Neuronal stem cell (in vitro differentiated cells): ENCODE measurements around the gene L3MBTL4.

Experiments
- DNase-seq: peaks from one replicate; pipeline ENCODE4 v3.0.0-alpha.2; 2013; ENCODE audit warnings: low spot score
- H2AFZ ChIP-seq: one replicate; pipeline ENCODE4 v1.6.1; 2013; ENCODE audit warnings: mild to moderate bottlenecking, low read length, inconsistent platforms
- H2AK5ac ChIP-seq: 2 replicates; pipeline ENCODE4 v1.6.1; 2013; ENCODE audit warnings: low read depth, mild to moderate bottlenecking, inconsistent platforms, low read length, moderate library complexity, mixed read lengths
- H2BK120ac ChIP-seq: 2 replicates; pipeline ENCODE4 v1.6.1; 2013; ENCODE audit warnings: low read depth, mild to moderate bottlenecking, inconsistent platforms, low read length, moderate library complexity, mixed read lengths
- H2BK12ac ChIP-seq: one replicate; pipeline ENCODE4 v1.6.1; 2013; ENCODE audit warnings: low read length, inconsistent platforms
- H2BK15ac ChIP-seq: 2 replicates; pipeline ENCODE4 v1.6.1; 2013; ENCODE audit warnings: mild to moderate bottlenecking, low read length, inconsistent platforms, mixed read lengths
- H2BK5ac ChIP-seq: one replicate; pipeline ENCODE4 v1.6.1; 2013; ENCODE audit warnings: inconsistent platforms, mild to moderate bottlenecking, low read length, moderate library complexity
- H3K14ac ChIP-seq: one replicate; pipeline ENCODE4 v1.6.1; 2013; ENCODE audit warnings: low read length, inconsistent platforms
- H3K18ac ChIP-seq: 2 replicates; pipeline ENCODE4 v1.6.1; 2013; ENCODE audit warnings: low read length, inconsistent platforms
- H3K23ac ChIP-seq: 2 replicates; pipeline ENCODE4 v1.6.1; 2013; ENCODE audit warnings: low read depth, mild to moderate bottlenecking, mixed read lengths, low read length, inconsistent platforms; ENCODE audit not compliant: poor library complexity
- H3K27ac ChIP-seq: replicated peaks from 3 replicates; pipeline ENCODE4 v1.5.1; 2013; ENCODE audit warnings: low read length, inconsistent platforms
- H3K27me3 ChIP-seq, 3 experiments: 2 replicates each; pipeline ENCODE4 v1.6.1; 2013; ENCODE audit warnings: low read length in 3 of 3, mild to moderate bottlenecking in 2 of 3, inconsistent platforms in 1 of 3, low read depth in 1 of 3, mixed read lengths in 1 of 3, moderate library complexity in 1 of 3; ENCODE audit not compliant: control insufficient read depth in 3 of 3, insufficient read depth in 3 of 3
- H3K36me3 ChIP-seq, 2 donors: replicated peaks in 1 of 2; 2 replicates each; pipeline ENCODE4 v1.6.1; 2013; ENCODE audit warnings: low read length in 2 of 2; ENCODE audit not compliant: control insufficient read depth in 2 of 2, insufficient read depth in 2 of 2
- H3K4ac ChIP-seq: 2 replicates; pipeline ENCODE4 v1.6.1; 2013; ENCODE audit warnings: inconsistent platforms, mild to moderate bottlenecking, low read length, moderate library complexity
- H3K4me1 ChIP-seq, 2 donors: 1 replicate in 1 of 2; 2 replicates in 1 of 2; pipeline ENCODE4 v1.6.1; 2013; ENCODE audit warnings: low read length in 2 of 2, low read depth in 1 of 2; ENCODE audit not compliant: control insufficient read depth in 2 of 2, insufficient read depth in 1 of 2
- H3K4me2 ChIP-seq: one replicate; pipeline ENCODE4 v1.6.1; 2013; ENCODE audit warnings: mild to moderate bottlenecking, low read length, inconsistent platforms; ENCODE audit not compliant: insufficient read depth, poor library complexity, severe bottlenecking
- H3K4me3 ChIP-seq, 2 donors: 2 replicates each; pipeline ENCODE4 v1.5.1; 2013; ENCODE audit warnings: low read length in 2 of 2, mild to moderate bottlenecking in 2 of 2, inconsistent platforms in 1 of 2, moderate library complexity in 1 of 2
- H3K79me1 ChIP-seq: one replicate; pipeline ENCODE4 v1.6.1; 2013; ENCODE audit warnings: low read depth, mild to moderate bottlenecking, inconsistent platforms, low read length, moderate library complexity
- H3K9ac ChIP-seq: one replicate; pipeline ENCODE4 v1.6.1; 2013; ENCODE audit warnings: mild to moderate bottlenecking, low read depth, low read length, inconsistent platforms; ENCODE audit not compliant: poor library complexity
- H3K9me3 ChIP-seq, 2 donors: replicated peaks in 1 of 2; 2 replicates each; pipeline versions ENCODE3 to v1.6.1; 2013; ENCODE audit warnings: low read length in 2 of 2, mild to moderate bottlenecking in 2 of 2, inconsistent platforms in 1 of 2, low read depth in 1 of 2, mixed read lengths in 1 of 2, moderate library complexity in 1 of 2; ENCODE audit not compliant: control insufficient read depth in 2 of 2, insufficient read depth in 1 of 2
- H4K8ac ChIP-seq: one replicate; pipeline ENCODE4 v1.6.1; 2013; ENCODE audit warnings: low read depth, mild to moderate bottlenecking, inconsistent platforms, low read length, moderate library complexity
- H4K91ac ChIP-seq: one replicate; pipeline ENCODE4 v1.6.1; 2013; ENCODE audit warnings: low read length, low read depth, mild to moderate bottlenecking, inconsistent platforms; ENCODE audit not compliant: poor library complexity
- WGBS, 2 donors: extraction: QIAGEN DNeasy Blood & Tissue Kit; methylation state at CpG; one replicate each; pipeline ENCODE4 v1.1.7; 2013; ENCODE audit warnings: missing lambda C conversion rate in 2 of 2, mixed read lengths in 1 of 2; ENCODE audit not compliant: insufficient read length in 2 of 2, insufficient replicate concordance in 1 of 2; ENCODE audit errors: extremely low coverage in 2 of 2; 5-methylcytosine and 5-hydroxymethylcytosine counted together

The L3MBTL4 gene

DNA sequence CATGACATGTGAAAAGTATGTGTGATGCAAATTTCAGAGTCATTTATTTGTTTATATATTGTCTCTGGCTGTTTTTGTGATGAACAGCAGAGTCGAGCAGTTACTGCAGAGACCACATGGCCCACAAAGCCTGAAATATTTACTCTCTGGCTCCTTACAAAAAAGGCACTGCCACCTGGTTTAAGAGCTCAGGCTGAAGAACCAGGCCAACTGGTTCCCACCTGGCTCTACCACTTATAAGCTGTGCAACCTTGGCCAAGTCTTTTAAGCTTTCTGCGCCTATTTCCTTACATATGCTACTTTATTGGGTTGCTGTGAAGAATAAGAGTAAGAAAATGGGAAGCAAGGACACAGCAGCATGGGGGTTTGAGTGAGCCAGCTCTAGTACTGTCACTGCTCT lies 207.6 kb downstream of the L3MBTL4 start:
- H2BK5ac ChIP-seq, result no peak overlapping the region
- no peak overlapping the region for H3K14ac ChIP-seq
- no peak overlapping the region for H3K9ac ChIP-seq
- H3K9me3 ChIP-seq, result no peaks in the 10 kb centered on the region
- no peak overlapping the region for H2AFZ ChIP-seq
- H3K27ac ChIP-seq, result no peak overlapping the region
- DNase-seq, result no peak
- no peak overlapping the region for H3K23ac ChIP-seq
- no peak overlapping the region for H2BK120ac ChIP-seq
- H3K4me1 ChIP-seq, result no peaks in the 10 kb centered on the region
- no peak overlapping the region for H2AK5ac ChIP-seq
- H4K8ac ChIP-seq, result no peak overlapping the region
- no peak overlapping the region for H3K4me2 ChIP-seq
- H3K27me3 ChIP-seq, result no peaks in the 10 kb centered on the region
- H3K4me3 ChIP-seq, result no peak overlapping the region
- H4K91ac ChIP-seq, result no peak overlapping the region
- H3K4ac ChIP-seq, result no peak overlapping the region
- no peak overlapping the region for H2BK12ac ChIP-seq
- no peaks in the 10 kb centered on the region for H3K36me3 ChIP-seq
- H3K18ac ChIP-seq, result no peak overlapping the region
- no peak overlapping the region for H2BK15ac ChIP-seq
- no CpG with 5 or more reads among the region's 2 CpGs for WGBS, 2 donors
- no peaks in the 10 kb centered on the region for H3K79me1 ChIP-seq

DNA sequence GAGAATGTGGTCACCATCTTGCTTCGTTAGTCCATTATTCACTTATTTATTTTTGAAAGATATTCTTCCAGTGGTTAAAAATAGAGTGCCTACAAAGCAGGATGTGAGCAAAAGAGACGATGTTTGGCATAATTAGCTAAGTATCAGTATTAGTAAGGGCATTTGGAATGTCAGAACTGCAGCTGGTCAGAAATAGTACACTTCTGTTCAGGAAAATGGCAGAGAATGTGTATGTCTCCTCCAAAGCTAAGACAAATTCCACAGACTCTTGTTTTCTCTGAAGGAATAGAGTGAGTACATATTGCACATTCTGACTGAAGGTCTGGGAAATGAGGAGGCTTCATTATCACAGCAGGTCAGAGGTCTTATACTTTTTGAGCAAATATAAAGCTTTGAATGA lies 209.0 kb downstream of the L3MBTL4 start:
- H3K4me3 ChIP-seq, result no peak overlapping the region
- H2BK12ac ChIP-seq, result no peak overlapping the region
- no peak overlapping the region for H2BK120ac ChIP-seq
- H4K8ac ChIP-seq, result no peak overlapping the region
- DNase-seq, result no peak
- H3K27me3 ChIP-seq, result no peaks in the 10 kb centered on the region
- no peak overlapping the region for H3K23ac ChIP-seq
- H3K9me3 ChIP-seq, result no peaks in the 10 kb centered on the region
- H3K14ac ChIP-seq, result no peak overlapping the region
- H3K18ac ChIP-seq, result no peak overlapping the region
- H3K9ac ChIP-seq, result no peak overlapping the region
- no peak overlapping the region for H2AFZ ChIP-seq
- no peak overlapping the region for H2BK5ac ChIP-seq
- H3K79me1 ChIP-seq, result no peaks in the 10 kb centered on the region
- no peak overlapping the region for H3K4ac ChIP-seq
- H3K27ac ChIP-seq, result no peak overlapping the region
- H4K91ac ChIP-seq, result no peak overlapping the region
- H2AK5ac ChIP-seq, result no peak overlapping the region
- H2BK15ac ChIP-seq, result no peak overlapping the region
- H3K4me2 ChIP-seq, result no peak overlapping the region
- no peaks in the 10 kb centered on the region for H3K36me3 ChIP-seq
- no peaks in the 10 kb centered on the region for H3K4me1 ChIP-seq
- no CpG with 5 or more reads among the region's 2 CpGs for WGBS, 2 donors

DNA sequence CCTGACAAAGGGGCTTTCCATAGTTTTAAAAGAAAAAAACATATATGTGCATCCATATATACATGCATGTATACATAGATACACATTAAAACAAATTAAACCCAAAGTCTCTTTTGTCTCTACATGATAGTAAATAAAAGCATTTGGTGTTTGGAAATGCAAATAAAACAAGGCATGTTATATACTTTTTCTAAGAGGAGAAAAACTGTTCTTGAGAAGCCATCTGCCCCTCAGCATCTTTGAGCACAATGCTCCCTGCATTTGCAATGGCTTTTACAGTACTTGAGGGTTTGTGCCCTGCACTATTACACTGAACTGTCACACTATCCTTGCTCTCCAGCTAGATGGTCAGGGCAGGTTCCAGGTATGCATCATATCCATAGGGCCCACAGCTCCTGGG lies 210.2 kb downstream of the L3MBTL4 start:
- no peak overlapping the region for H3K23ac ChIP-seq
- no peak overlapping the region for H4K8ac ChIP-seq
- no peak overlapping the region for H2BK15ac ChIP-seq
- H2BK12ac ChIP-seq, result no peak overlapping the region
- no peak overlapping the region for H3K4ac ChIP-seq
- no peaks in the 10 kb centered on the region for H3K36me3 ChIP-seq
- no peaks in the 10 kb centered on the region for H3K4me1 ChIP-seq
- H3K9ac ChIP-seq, result no peak overlapping the region
- H2BK5ac ChIP-seq, result no peak overlapping the region
- no peak overlapping the region for H3K4me3 ChIP-seq
- no peak overlapping the region for H3K14ac ChIP-seq
- no peak for DNase-seq
- no peak overlapping the region for H2BK120ac ChIP-seq
- H3K79me1 ChIP-seq, result no peaks in the 10 kb centered on the region
- no peak overlapping the region for H2AFZ ChIP-seq
- no peak overlapping the region for H4K91ac ChIP-seq
- no peaks in the 10 kb centered on the region for H3K9me3 ChIP-seq
- no peak overlapping the region for H3K4me2 ChIP-seq
- no peak overlapping the region for H2AK5ac ChIP-seq
- H3K18ac ChIP-seq, result no peak overlapping the region
- H3K27me3 ChIP-seq, result no peaks in the 10 kb centered on the region
- no peak overlapping the region for H3K27ac ChIP-seq

DNA sequence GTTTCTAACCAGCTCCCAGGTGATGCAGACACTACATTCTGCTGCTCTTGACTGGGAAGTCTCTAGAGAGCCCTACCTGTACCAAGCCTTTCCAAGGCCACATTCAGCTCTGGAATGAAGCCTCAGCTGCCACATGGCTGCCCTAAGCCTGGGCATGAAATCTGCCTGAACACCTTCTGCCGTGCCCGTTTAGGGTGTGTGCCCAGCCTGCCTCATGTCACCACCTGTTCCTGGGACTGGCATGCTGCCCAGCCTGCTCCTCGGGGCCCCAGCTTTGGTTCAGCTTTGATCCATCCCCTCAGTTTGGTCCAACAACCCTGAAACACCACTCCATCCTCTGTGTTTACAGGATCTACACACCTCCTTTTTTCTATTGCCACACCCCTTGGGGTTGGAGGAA lies 210.9 kb downstream of the L3MBTL4 start:
- Histone ChIP-seq H3K9me3 (no peaks in the 10 kb centered on the region), H2AK5ac (no peak overlapping the region), H2BK5ac (no peak overlapping the region), H3K27ac (no peak overlapping the region), H4K91ac (no peak overlapping the region), H3K9ac (no peak overlapping the region), H2BK12ac (no peak overlapping the region), H3K4ac (no peak overlapping the region), H4K8ac (no peak overlapping the region), H3K36me3 (no peaks in the 10 kb centered on the region), H3K4me3 (no peak overlapping the region), H3K23ac (no peak overlapping the region), H2BK120ac (no peak overlapping the region), H2BK15ac (no peak overlapping the region), H3K4me1 (no peaks in the 10 kb centered on the region), H3K27me3 (no peaks in the 10 kb centered on the region), H2AFZ (no peak overlapping the region), H3K14ac (no peak overlapping the region), H3K18ac (no peak overlapping the region), H3K4me2 (no peak overlapping the region), H3K79me1 (no peaks in the 10 kb centered on the region)
- WGBS, 2 donors, result no CpG with 5 or more reads among the region's 3 CpGs
- no peak for DNase-seq
